Measurements from ENCODE around the gene KCNK2. TPM values are rescaled to one million over a fixed set of nuclear protein-coding genes. Genes with fewer than 3 reads are reported as not detected.

KCNK2 gene
- total RNA-seq, 1 experiment from 2014 or later: 0.44 TPM

GRCh38 chr1:215228193-215228592 is 145.7 kb downstream of the KCNK2 start:
- Histone ChIP-seq H3K27ac (ENCODE audit: insufficient read length, low read depth, low read length) (no peak overlapping the region), H2AK5ac (ENCODE audit: insufficient read length, low read length) (no peak overlapping the region), H3K56ac (ENCODE audit: insufficient read length, low read depth, low read length) (no peak overlapping the region), H3K4ac (ENCODE audit: low read depth, low read length) (no peak overlapping the region), H3T11ph (ENCODE audit: low read length) (no peak overlapping the region), H3K23ac (ENCODE audit: insufficient read length, low read depth, low read length) (no peak overlapping the region), H3K14ac (ENCODE audit: insufficient read depth, low read length) (no peak overlapping the region), H3K23me2 (ENCODE audit: insufficient read length, low read depth, low read length, poor library complexity, severe bottlenecking) (no peaks in the 10 kb centered on the region), H4K91ac (ENCODE audit: insufficient read length, low read depth, low read length) (no peak overlapping the region), H3K9me3 (ENCODE audit: control insufficient read depth, low read depth, low read length) (no peaks in the 10 kb centered on the region), H3K79me2 (ENCODE audit: insufficient read depth, low read length) (no peaks in the 10 kb centered on the region), H4K8ac (replicated peaks; ENCODE audit: insufficient read length, low read depth, low read length) (no peak overlapping the region), H2BK5ac (ENCODE audit: insufficient read length, low read length) (no peak overlapping the region), H2BK120ac (ENCODE audit: low read depth, low read length, poor library complexity, severe bottlenecking) (no peak overlapping the region), H2BK12ac (ENCODE audit: insufficient read length, low read depth, low read length) (no peak overlapping the region), H2BK20ac (ENCODE audit: low read depth, low read length, poor library complexity, severe bottlenecking) (no peak overlapping the region), H3K18ac (ENCODE audit: insufficient read length, low read depth, low read length) (no peak overlapping the region), H3K27me3 (ENCODE audit: insufficient read depth, low read length) (no peaks in the 10 kb centered on the region), H3K79me1 (ENCODE audit: insufficient read depth, low read depth, low read length, poor library complexity, severe bottlenecking) (no peaks in the 10 kb centered on the region), H2BK15ac (ENCODE audit: low read depth, low read length) (no peak overlapping the region), H4K20me1 (ENCODE audit: control insufficient read depth, insufficient read depth, insufficient read length) (no peaks in the 10 kb centered on the region), H3K4me1 (ENCODE audit: insufficient read depth, low read length) (no peaks in the 10 kb centered on the region; the same call in 1 of the 2 replicates), H3K4me2 (ENCODE audit: insufficient read depth, insufficient read length, low read length) (no peak overlapping the region), H2AFZ (ENCODE audit: low read length) (no peak overlapping the region), H3K9ac (ENCODE audit: extremely low read depth, insufficient read length, low read length) (no peak overlapping the region), H4K5ac (ENCODE audit: insufficient read length, low read depth, low read length) (no peak overlapping the region)
- WGBS (ENCODE audit: extremely low coverage, insufficient read length, low lambda C conversion rate): no CpG with 5 or more reads among the region's 6 CpGs
- Mint-ChIP-seq H3K27me3 (ENCODE audit: low read depth) (no peaks in the 10 kb centered on the region), H3K4me1 (peaks cover 0 to 3% of the 10 kb centered on the region in 2 experiments; a peak in 3 of 4 replicates), H3K9me3 (no peaks in the 10 kb centered on the region; a peak in 1 of 5 replicates), H3K27ac (no peak overlapping the region), H3K36me3 (ENCODE audit: insufficient read depth in 1 of 3, low read depth in 3 of 3) (no peaks in the 10 kb centered on the region), H3K4me3 (no peak overlapping the region)
- DNase-seq: no peak
- TF ChIP-seq CTCF (conservative IDR thresholded peaks at IDR 0.05): no peak
